GM12875 (cell line): ENCODE measurements around the gene CNGB1.
"Not testable (repeated sequence)": the region's sequence is repeated elsewhere in the genome, so short reads cannot be mapped to it uniquely, and the experiment has no call there.

Experiments
- H3K4me3 ChIP-seq: one replicate; pipeline ENCODE4 v1.5.1; 2011; ENCODE audit warnings: low read depth, low read length, control low read depth
- CTCF ChIP-seq: IDR thresholded peaks from 2 replicates; pipeline ENCODE4 v1.5.1; 2011; ENCODE audit warnings: low read depth, mild to moderate bottlenecking, control low read depth, inconsistent platforms, low read length, moderate library complexity, borderline replicate concordance; ENCODE audit not compliant: insufficient read depth

CNGB1 gene

GRCh38 chr16:57898961-57899360, 72.0 kb downstream of the CNGB1 start:
- no peak for TF ChIP-seq CTCF
- H3K4me3 ChIP-seq, result no peak overlapping the region

- H3K4me3 ChIP-seq, result no peak overlapping the region
- no peak for TF ChIP-seq CTCF
Observed at GRCh38 chr16:57897996-57898395, 72.9 kb downstream of the CNGB1 start.

GRCh38 chr16:57897053-57897784, 73.7 kb downstream of the CNGB1 start:
- no peak for TF ChIP-seq CTCF
- H3K4me3 ChIP-seq, result no peak overlapping the region

GRCh38 chr16:57895081-57895547, 75.8 kb downstream of the CNGB1 start:
- H3K4me3 ChIP-seq, result not testable (repeated sequence)

GRCh38 chr16:57894390-57895080, 76.4 kb downstream of the CNGB1 start:
- TF ChIP-seq CTCF, result no peak
- H3K4me3 ChIP-seq, result no peak overlapping the region

- H3K4me3 ChIP-seq, result no peak overlapping the region
- TF ChIP-seq CTCF, result no peak
Observed at GRCh38 chr16:57893559-57894389, 77.2 kb downstream of the CNGB1 start.

GRCh38 chr16:57893217-57893558, 77.7 kb downstream of the CNGB1 start:
- H3K4me3 ChIP-seq, result no peak overlapping the region
- no peak for TF ChIP-seq CTCF
